Measurements from ENCODE around the gene IZUMO1.
A peak's percentile ranks its signal among the peaks of the same experiment; 100 is the strongest.
"Not testable (repeated sequence)": the region's sequence is repeated elsewhere in the genome, so short reads cannot be mapped to it uniquely, and the experiment has no call there.

The IZUMO1 gene

GRCh38 chr19:48728911-48729664 lies 17.6 kb downstream of the IZUMO1 start:
- no peak for DNase-seq (ENCODE audit: low read depth)
- Histone ChIP-seq H3K9ac (ENCODE audit: low read length) (no peak overlapping the region), H3K4me3 (ENCODE audit: low read length) (no peak overlapping the region), H3K36me3 (ENCODE audit: control insufficient read depth, insufficient read depth, low read length, severe bottlenecking) (no peaks in the 10 kb centered on the region), H3K4me1 (ENCODE audit: control insufficient read depth, insufficient read depth, low read length) (peaks cover 8% of the 10 kb centered on the region), H3K9me3 (ENCODE audit: control insufficient read depth, low read length) (no peaks in the 10 kb centered on the region), H3K27me3 (replicated peaks; ENCODE audit: control insufficient read depth, insufficient read depth, low read length) (peaks cover 17% of the 10 kb centered on the region)

GRCh38 chr19:48726556-48726955 lies 20.2 kb downstream of the IZUMO1 start:
- no peaks in the 10 kb centered on the region for H3K36me3 ChIP-seq (ENCODE audit: control insufficient read depth, insufficient read depth, low read length, severe bottlenecking)
- no peaks in the 10 kb centered on the region for H3K9me3 ChIP-seq (ENCODE audit: control insufficient read depth, low read length)
- DNase-seq (ENCODE audit: low read depth) = no peak
- H3K4me3 ChIP-seq (ENCODE audit: low read length) = no peak overlapping the region
- peaks cover 8% of the 10 kb centered on the region for H3K4me1 ChIP-seq (ENCODE audit: control insufficient read depth, insufficient read depth, low read length)
- no peak overlapping the region for H3K9ac ChIP-seq (ENCODE audit: low read length)
- H3K27me3 ChIP-seq (replicated peaks; ENCODE audit: control insufficient read depth, insufficient read depth, low read length) = peaks cover 4% of the 10 kb centered on the region

- Histone ChIP-seq H3K27me3 (replicated peaks; ENCODE audit: control insufficient read depth, insufficient read depth, low read length) (no peaks in the 10 kb centered on the region), H3K9ac (ENCODE audit: low read length) (no peak overlapping the region), H3K4me3 (ENCODE audit: low read length) (no peak overlapping the region), H3K36me3 (ENCODE audit: control insufficient read depth, insufficient read depth, low read length, severe bottlenecking) (no peaks in the 10 kb centered on the region), H3K4me1 (ENCODE audit: control insufficient read depth, insufficient read depth, low read length) (peaks cover 12% of the 10 kb centered on the region), H3K9me3 (ENCODE audit: control insufficient read depth, low read length) (no peaks in the 10 kb centered on the region)
- peak; percentile 65 for DNase-seq (ENCODE audit: low read depth)
Observed at GRCh38 chr19:48724796-48725753, 21.6 kb downstream of the IZUMO1 start.

- H3K4me1 ChIP-seq (ENCODE audit: control insufficient read depth, insufficient read depth, low read length) = peaks cover 16% of the 10 kb centered on the region
- no peaks in the 10 kb centered on the region for H3K36me3 ChIP-seq (ENCODE audit: control insufficient read depth, insufficient read depth, low read length, severe bottlenecking)
- no peaks in the 10 kb centered on the region for H3K9me3 ChIP-seq (ENCODE audit: control insufficient read depth, low read length)
- H3K27me3 ChIP-seq (replicated peaks; ENCODE audit: control insufficient read depth, insufficient read depth, low read length) = no peaks in the 10 kb centered on the region
- H3K9ac ChIP-seq (ENCODE audit: low read length) = no peak overlapping the region
- H3K4me3 ChIP-seq (ENCODE audit: low read length) = no peak overlapping the region
- no peak for DNase-seq (ENCODE audit: low read depth)
Observed at GRCh38 chr19:48722196-48722708, 24.5 kb downstream of the IZUMO1 start.

GRCh38 chr19:48720613-48721296 lies 26.0 kb downstream of the IZUMO1 start:
- peak; percentile 100 for DNase-seq (ENCODE audit: low read depth)
- no peaks in the 10 kb centered on the region for H3K36me3 ChIP-seq (ENCODE audit: control insufficient read depth, insufficient read depth, low read length, severe bottlenecking)
- peak overlapping the region; percentile 85 for H3K4me3 ChIP-seq (ENCODE audit: low read length)
- H3K27me3 ChIP-seq (replicated peaks; ENCODE audit: control insufficient read depth, insufficient read depth, low read length) = no peaks in the 10 kb centered on the region
- H3K9ac ChIP-seq (ENCODE audit: low read length) = peak overlapping the region; percentile 77
- no peaks in the 10 kb centered on the region for H3K9me3 ChIP-seq (ENCODE audit: control insufficient read depth, low read length)
- H3K4me1 ChIP-seq (ENCODE audit: control insufficient read depth, insufficient read depth, low read length) = peaks cover 22% of the 10 kb centered on the region

DNA sequence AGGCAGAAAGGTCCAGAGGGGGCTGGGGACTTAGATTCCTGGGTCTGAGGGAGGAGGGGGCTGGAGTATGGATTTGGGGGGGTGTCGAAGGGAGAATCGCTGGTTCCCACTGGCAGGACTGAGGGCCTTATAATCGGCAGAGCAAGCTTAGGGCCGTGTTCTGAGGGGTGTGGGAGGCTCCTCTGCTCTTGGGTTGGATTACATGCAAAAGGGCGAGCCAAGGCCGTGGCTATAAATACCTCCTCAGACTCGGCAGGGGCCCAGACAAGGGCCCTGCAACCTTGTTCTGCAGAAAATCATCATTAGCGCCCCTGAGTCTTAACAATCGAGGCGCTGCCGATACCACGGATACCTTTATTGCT lies 26.5 kb downstream of the IZUMO1 start:
- Histone ChIP-seq H3K27me3 (replicated peaks; ENCODE audit: control insufficient read depth, insufficient read depth, low read length) (no peaks in the 10 kb centered on the region), H3K9ac (ENCODE audit: low read length) (peak overlapping the region; percentile 77), H3K4me3 (ENCODE audit: low read length) (peak overlapping the region; percentile 85), H3K36me3 (ENCODE audit: control insufficient read depth, insufficient read depth, low read length, severe bottlenecking) (no peaks in the 10 kb centered on the region), H3K4me1 (ENCODE audit: control insufficient read depth, insufficient read depth, low read length) (peaks cover 27% of the 10 kb centered on the region), H3K9me3 (ENCODE audit: control insufficient read depth, low read length) (no peaks in the 10 kb centered on the region)
- DNase-seq (ENCODE audit: low read depth) = no peak

- H3K9me3 ChIP-seq (ENCODE audit: control insufficient read depth, low read length) = no peaks in the 10 kb centered on the region
- no peak for DNase-seq (ENCODE audit: low read depth)
- peak within 1 kb of the TSS; percentile 85 for H3K4me3 ChIP-seq (ENCODE audit: low read length)
- peaks cover 29% of the 10 kb centered on the region for H3K4me1 ChIP-seq (ENCODE audit: control insufficient read depth, insufficient read depth, low read length)
- no peaks in the 10 kb centered on the region for H3K36me3 ChIP-seq (ENCODE audit: control insufficient read depth, insufficient read depth, low read length, severe bottlenecking)
- no peaks in the 10 kb centered on the region for H3K27me3 ChIP-seq (replicated peaks; ENCODE audit: control insufficient read depth, insufficient read depth, low read length)
- peak within 1 kb of the TSS; percentile 77 for H3K9ac ChIP-seq (ENCODE audit: low read length)
Observed at GRCh38 chr19:48719263-48720171, 27.2 kb downstream of the IZUMO1 start, which contains the start of gene MAMSTR. TSS of gene MAMSTR (minus strand) at chr19:48719725. CDS start at chr19:48719031, 694 bp downstream.

- no peaks in the 10 kb centered on the region for H3K27me3 ChIP-seq (replicated peaks; ENCODE audit: control insufficient read depth, insufficient read depth, low read length)
- H3K9me3 ChIP-seq (ENCODE audit: control insufficient read depth, low read length) = no peaks in the 10 kb centered on the region
- H3K4me3 ChIP-seq (ENCODE audit: low read length) = no peak overlapping the region
- H3K4me1 ChIP-seq (ENCODE audit: control insufficient read depth, insufficient read depth, low read length) = peaks cover 26% of the 10 kb centered on the region
- DNase-seq (ENCODE audit: low read depth) = no peak
- no peak overlapping the region for H3K9ac ChIP-seq (ENCODE audit: low read length)
- H3K36me3 ChIP-seq (ENCODE audit: control insufficient read depth, insufficient read depth, low read length, severe bottlenecking) = no peaks in the 10 kb centered on the region
Observed at GRCh38 chr19:48718711-48719231, 27.9 kb downstream of the IZUMO1 start.

- not testable (repeated sequence) for DNase-seq (ENCODE audit: low read depth); H3K36me3 ChIP-seq (ENCODE audit: control insufficient read depth, insufficient read depth, low read length, severe bottlenecking); H3K9ac ChIP-seq (ENCODE audit: low read length); H3K4me3 ChIP-seq (ENCODE audit: low read length); H3K9me3 ChIP-seq (ENCODE audit: control insufficient read depth, low read length); H3K27me3 ChIP-seq (replicated peaks; ENCODE audit: control insufficient read depth, insufficient read depth, low read length)
- H3K4me1 ChIP-seq (ENCODE audit: control insufficient read depth, insufficient read depth, low read length) = peaks cover 33% of the 10 kb centered on the region
Observed at GRCh38 chr19:48718106-48718505, 28.6 kb downstream of the IZUMO1 start.
